H1 (cell line): ENCODE results near the gene HADH. TPM values are rescaled to one million over a fixed set of nuclear protein-coding genes. Genes with fewer than 3 reads are reported as not detected.

Experiments
- CHD1 ChIP-seq: IDR thresholded peaks from 2 replicates; pipeline ENCODE4 v1.6.1; 2012; ENCODE audit warnings: low read depth, low read length, improper control_type of control experiment
- CTBP2 ChIP-seq: IDR thresholded peaks from 2 replicates; pipeline ENCODE4 v1.7.0; 2011; ENCODE audit warnings: borderline replicate concordance, mild to moderate bottlenecking, moderate library complexity, mixed read lengths, low read length; ENCODE audit not compliant: insufficient read depth, insufficient read length
- EGR1 ChIP-seq: IDR thresholded peaks from 2 replicates; pipeline ENCODE4 v1.6.1; 2011; ENCODE audit warnings: low read depth, low read length, borderline replicate concordance
- JUND ChIP-seq: IDR thresholded peaks from 2 replicates; pipeline ENCODE4 v1.6.1; 2011; ENCODE audit warnings: mild to moderate bottlenecking, improper control_type of control experiment, low read length
- RXRA ChIP-seq: IDR thresholded peaks from 2 replicates; pipeline ENCODE4 v1.6.1; 2011; ENCODE audit warnings: low read depth, mild to moderate bottlenecking, low read length, moderate library complexity; ENCODE audit not compliant: insufficient read depth
- polyA plus RNA-seq, 7 experiments: library from polyadenylated mRNA; depleted of rRNA in 3 of 7; stranded (reverse) in 5 of 7; unstranded in 2 of 7; fragments of >200 nt in 5 of 7; fragments of 200-250 nt in 2 of 7; gene quantifications; 1 replicate in 5 of 7; 2 replicates in 1 of 7; 4 replicates in 1 of 7; pipeline versions ENCODE4 v1.2.1 to v1.2.3, GENCODE V29; 2011 to 2013; ENCODE audit warnings: missing spikeins in 2 of 7, mixed read lengths in 2 of 7
- total RNA-seq: library from RNA; stranded (reverse); fragmentation: NEBNext Ultra II Directional; extraction: Animal tissue kit (Norgen Biotek cat#: 25700); gene quantifications from 2 replicates; pipeline ENCODE4 v1.2.1, GENCODE V29; 2021

The HADH gene
- total and polyA plus RNA-seq, 2 of the 8 experiments (the other 6 are each of a cell fraction or from before 2014, with no cell fraction given) = 47.5 to 54.4 TPM

DNA sequence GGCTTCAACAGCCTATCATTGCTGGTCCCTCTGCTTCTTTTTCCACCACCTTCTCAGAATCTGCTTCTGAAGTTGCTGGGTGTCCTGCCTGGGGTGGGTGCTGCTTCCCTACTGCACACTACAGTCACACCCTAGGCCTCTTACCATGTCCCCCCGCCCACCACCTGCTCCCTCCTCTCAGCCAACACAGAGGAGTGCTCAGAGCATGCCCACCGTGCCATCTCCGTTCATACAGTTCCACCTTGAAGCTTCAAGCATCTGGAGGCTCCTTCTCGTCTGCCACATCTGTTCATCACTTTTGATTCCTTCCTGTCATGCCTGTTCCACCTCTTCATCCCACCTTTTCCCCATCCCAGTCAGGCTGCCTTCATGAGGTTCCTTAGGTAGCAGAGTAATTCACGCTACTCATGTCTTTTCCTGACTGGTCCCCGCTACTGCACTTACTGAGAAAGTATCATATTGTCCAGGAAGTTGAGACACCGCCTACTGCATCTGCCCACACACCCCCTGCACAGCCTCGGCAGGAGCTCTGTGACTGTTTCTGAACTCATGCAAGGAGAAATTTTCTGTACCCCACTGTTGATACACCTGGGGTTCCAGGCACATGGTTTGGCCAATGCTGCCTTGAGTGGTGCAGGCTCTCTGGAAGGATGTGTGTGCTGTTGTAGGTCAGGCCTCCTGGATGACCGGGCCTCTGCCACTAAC lies 39.5 kb downstream of the HADH start (continued):
- no peak for TF ChIP-seq JUND
- no peak for TF ChIP-seq CTBP2
- no peak for TF ChIP-seq RXRA
- no peak for TF ChIP-seq CHD1
- no peak for TF ChIP-seq EGR1
- TF ChIP-seq, all 59 proteins: peak for 0
